ENCODE results near the gene DNAJB8.

DNAJB8 gene

GRCh38 chr3:128486681-128487537, 20.2 kb upstream of the DNAJB8 start:
- DNase-seq (ENCODE audit: low spot score) = no peak
- TF ChIP-seq CTCF (IDR thresholded peaks at IDR 0.05; ENCODE audit: extremely low read depth, missing control alignments) = no peak

GRCh38 chr3:128486205-128486628, 19.5 kb upstream of the DNAJB8 start:
- TF ChIP-seq CTCF (IDR thresholded peaks at IDR 0.05; ENCODE audit: extremely low read depth, missing control alignments) = no peak

GRCh38 chr3:128485282-128486204, 18.9 kb upstream of the DNAJB8 start:
- DNase-seq (ENCODE audit: low spot score) = no peak
- TF ChIP-seq CTCF (IDR thresholded peaks at IDR 0.05; ENCODE audit: extremely low read depth, missing control alignments) = no peak

More at GRCh38 chr3:128486205-128486628, 19.5 kb upstream of the DNAJB8 start:
- DNase-seq (ENCODE audit: low spot score) = no peak

GRCh38 chr3:128484404-128485281, 18.0 kb upstream of the DNAJB8 start:
- DNase-seq (ENCODE audit: low spot score) = no peak
- no peak for TF ChIP-seq CTCF (IDR thresholded peaks at IDR 0.05; ENCODE audit: extremely low read depth, missing control alignments)

GRCh38 chr3:128483657-128484403, 17.1 kb upstream of the DNAJB8 start:
- DNase-seq (ENCODE audit: low spot score) = no peak
- no peak for TF ChIP-seq CTCF (IDR thresholded peaks at IDR 0.05; ENCODE audit: extremely low read depth, missing control alignments)

All from GM20000 (cell line).